ENCODE data around the gene C19orf67. TPM values are rescaled to one million over a fixed set of nuclear protein-coding genes. Genes with fewer than 3 reads are reported as not detected.

Gene C19orf67
- total and polyA plus RNA-seq, 2 experiments from 2014 or later: not detected

GRCh38 chr19:14103310-14103709 is 17.7 kb upstream of the C19orf67 start:
- H3K36me3 Mint-ChIP-seq (ENCODE audit: low read depth): no peaks in the 10 kb centered on the region; the same call in 2 of the 3 replicates
- H3K9me3 Mint-ChIP-seq: no peaks in the 10 kb centered on the region
- no peak overlapping the region for H2AFZ ChIP-seq
- H3K79me2 ChIP-seq (replicated peaks; ENCODE audit: insufficient read depth): no peaks in the 10 kb centered on the region
- no peak overlapping the region for H3K27ac Mint-ChIP-seq
- no peak overlapping the region for H3K27ac ChIP-seq (ENCODE audit: low read depth)
- H3K36me3 ChIP-seq (ENCODE audit: insufficient read depth): no peaks in the 10 kb centered on the region
- no peak for DNase-seq (ENCODE audit: low spot score)
- no peak for TF ChIP-seq NANOG (IDR thresholded peaks at IDR 0.05; ENCODE audit: borderline replicate concordance)
- no peak for TF ChIP-seq CREB1 (CRISPR knock-in tag; IDR thresholded peaks at IDR 0.05; ENCODE audit: low read depth)
- TF ChIP-seq POLR2AphosphoS5 (IDR thresholded peaks at IDR 0.05; ENCODE audit: low read depth): no peak
- TF ChIP-seq STAT1 (IDR thresholded peaks at IDR 0.05; ENCODE audit: unreplicated experiment): no peak
- TF ChIP-seq ZNF331 (CRISPR knock-in tag; IDR thresholded peaks at IDR 0.05; ENCODE audit: low read depth): no peak
- no peak for TF ChIP-seq ETS1 (IDR thresholded peaks at IDR 0.05)
- no peak for TF ChIP-seq EZH2 (IDR thresholded peaks at IDR 0.05; ENCODE audit: low read depth, unreplicated experiment)
- TF ChIP-seq REST (IDR thresholded peaks at IDR 0.05; ENCODE audit: unreplicated experiment): no peak
- TF ChIP-seq JUNB (IDR thresholded peaks at IDR 0.05; ENCODE audit: unreplicated experiment): no peak
- TF ChIP-seq EZH2phosphoT487 (IDR thresholded peaks at IDR 0.05; ENCODE audit: unreplicated experiment): no peak
- no peak for TF ChIP-seq ZNF114 (CRISPR knock-in tag; IDR thresholded peaks at IDR 0.05)
- H4K20me1 ChIP-seq (replicated peaks; ENCODE audit: insufficient read depth): no peaks in the 10 kb centered on the region; the same call in 1 of the 2 replicates
- H3K4me3 ChIP-seq: no peak overlapping the region
- no peaks in the 10 kb centered on the region; the same call in 1 of the 2 replicates for H3F3A ChIP-seq (replicated peaks; ENCODE audit: low read depth)
- H3K4me1 Mint-ChIP-seq: no peaks in the 10 kb centered on the region; the same call in 2 of the 3 replicates
- H3K4me3 Mint-ChIP-seq: no peak overlapping the region
- H3K27me3 Mint-ChIP-seq (ENCODE audit: insufficient read depth, low read depth, poor library complexity): no peaks in the 10 kb centered on the region
- H3K9me2 ChIP-seq (ENCODE audit: insufficient read depth): no peaks in the 10 kb centered on the region
- H3K27me3 ChIP-seq (ENCODE audit: insufficient read depth): no peaks in the 10 kb centered on the region
- ATAC-seq: no peak
- no peaks in the 10 kb centered on the region for H3K4me1 ChIP-seq (ENCODE audit: insufficient read depth)
- H3K4me2 ChIP-seq: no peak overlapping the region

- H3K79me2 ChIP-seq (replicated peaks; ENCODE audit: insufficient read depth): no peaks in the 10 kb centered on the region
- no peaks in the 10 kb centered on the region for H3K36me3 ChIP-seq (ENCODE audit: insufficient read depth)
- H3K4me2 ChIP-seq: no peak overlapping the region
- Mint-ChIP-seq H3K27ac (no peak overlapping the region), H3K36me3 (ENCODE audit: low read depth) (peaks cover 1% of the 10 kb centered on the region; the same call in 2 of the 3 replicates), H3K4me3 (no peak overlapping the region), H3K9me3 (no peaks in the 10 kb centered on the region), H3K4me1 (no peaks in the 10 kb centered on the region), H3K27me3 (ENCODE audit: insufficient read depth, low read depth, poor library complexity) (no peaks in the 10 kb centered on the region)
- H3K27me3 ChIP-seq (ENCODE audit: insufficient read depth): no peaks in the 10 kb centered on the region
- H2AFZ ChIP-seq: no peak overlapping the region
- no peaks in the 10 kb centered on the region for H3K4me1 ChIP-seq (ENCODE audit: insufficient read depth)
- H3K4me3 ChIP-seq: no peak overlapping the region
- H3K9me2 ChIP-seq (ENCODE audit: insufficient read depth): no peaks in the 10 kb centered on the region
- H4K20me1 ChIP-seq (replicated peaks; ENCODE audit: insufficient read depth): no peaks in the 10 kb centered on the region
- no peak for DNase-seq (ENCODE audit: low spot score)
- no peak overlapping the region for H3K27ac ChIP-seq (ENCODE audit: low read depth)
- no peak for ATAC-seq
- 0 out of 2 replicates have a peak, but pooled peaks cover 4% of the 10 kb centered on the region for H3F3A ChIP-seq (replicated peaks; ENCODE audit: low read depth)
- no peak for TF ChIP-seq JUNB (IDR thresholded peaks at IDR 0.05; ENCODE audit: unreplicated experiment)
- no peak for TF ChIP-seq ZNF462 (CRISPR knock-in tag; IDR thresholded peaks at IDR 0.05)
Measured at GRCh38 chr19:14102756-14103155, 17.2 kb upstream of the C19orf67 start.
